Measurements from ENCODE around the gene PIP4K2C. TPM values are rescaled to one million over a fixed set of nuclear protein-coding genes. Genes with fewer than 3 reads are reported as not detected.

The PIP4K2C gene
- total RNA-seq, 1 donor from 2014 or later: 31.0 TPM

GRCh38 chr12:57622293-57623245, 31.6 kb downstream of the PIP4K2C start:
- DNase-seq (no peak), ATAC-seq (no peak)
- no peak for TF ChIP-seq CTCF (IDR thresholded peaks at IDR 0.05)
- intact Hi-C loops (cut with DNase I): loop anchor here (5.0 kb wide), 1 partner anchor 40 kb away; no protein-coding TSS in a partner anchor
- no peaks in the 10 kb centered on the region for H3K36me3 ChIP-seq
- no peaks in the 10 kb centered on the region for H3K9me3 ChIP-seq
- H3K27me3 ChIP-seq: peaks cover 89% of the 10 kb centered on the region
- H3K4me3 ChIP-seq: no peak overlapping the region
- peaks cover 22% of the 10 kb centered on the region for H3K4me1 ChIP-seq
- H3K27ac ChIP-seq: no peak overlapping the region

GRCh38 chr12:57623385-57623784, 32.4 kb downstream of the PIP4K2C start:
- peaks cover 26% of the 10 kb centered on the region for H3K4me1 ChIP-seq
- DNase-seq: no peak
- no peak for ATAC-seq
- peaks cover 93% of the 10 kb centered on the region for H3K27me3 ChIP-seq
- H3K9me3 ChIP-seq: no peaks in the 10 kb centered on the region
- no peak for TF ChIP-seq CTCF (IDR thresholded peaks at IDR 0.05)
- no peak overlapping the region for H3K27ac ChIP-seq
- no peaks in the 10 kb centered on the region for H3K36me3 ChIP-seq
- no peak overlapping the region for H3K4me3 ChIP-seq
- intact Hi-C loops (cut with DNase I): loop anchor here (5.0 kb wide), 1 partner anchor 41 kb away; no protein-coding TSS in a partner anchor

GRCh38 chr12:57623811-57624390, 32.9 kb downstream of the PIP4K2C start:
- no peak overlapping the region for H3K27ac ChIP-seq
- intact Hi-C loops (cut with DNase I): loop anchor here (5.0 kb wide), 1 partner anchor 42 kb away; no protein-coding TSS in a partner anchor
- DNase-seq (no peak), ATAC-seq (no peak)
- H3K27me3 ChIP-seq: peaks cover 96% of the 10 kb centered on the region
- H3K9me3 ChIP-seq: no peaks in the 10 kb centered on the region
- TF ChIP-seq CTCF (IDR thresholded peaks at IDR 0.05): no peak
- H3K4me1 ChIP-seq: peaks cover 26% of the 10 kb centered on the region
- H3K36me3 ChIP-seq: no peaks in the 10 kb centered on the region
- no peak overlapping the region for H3K4me3 ChIP-seq

- TF ChIP-seq CTCF (IDR thresholded peaks at IDR 0.05): no peak
- Histone ChIP-seq H3K9me3 (no peaks in the 10 kb centered on the region), H3K27me3 (peaks cover 91% of the 10 kb centered on the region), H3K4me1 (peaks cover 25% of the 10 kb centered on the region), H3K27ac (no peak overlapping the region), H3K36me3 (no peaks in the 10 kb centered on the region), H3K4me3 (no peak overlapping the region)
- ATAC-seq: no peak
- no peak for DNase-seq
- intact Hi-C loops (cut with DNase I): loop anchor here (5.0 kb wide), 1 partner anchor 42 kb away; no protein-coding TSS in a partner anchor
These were observed 33.6 kb downstream of the PIP4K2C start for GRCh38 chr12:57624441-57625220.

GRCh38 chr12:57625261-57626032, 34.5 kb downstream of the PIP4K2C start:
- H3K4me1 ChIP-seq: peaks cover 23% of the 10 kb centered on the region
- no peak overlapping the region for H3K27ac ChIP-seq
- ATAC-seq (no peak), DNase-seq (no peak)
- no peak overlapping the region for H3K4me3 ChIP-seq
- H3K36me3 ChIP-seq: no peaks in the 10 kb centered on the region
- peaks cover 87% of the 10 kb centered on the region for H3K27me3 ChIP-seq
- intact Hi-C loops (cut with DNase I): no loop called here
- no peak for TF ChIP-seq CTCF (IDR thresholded peaks at IDR 0.05)
- no peaks in the 10 kb centered on the region for H3K9me3 ChIP-seq
